Measurements from ENCODE around the gene RNF39. TPM values are rescaled to one million over a fixed set of nuclear protein-coding genes. Genes with fewer than 3 reads are reported as not detected.

The RNF39 gene
- total and polyA plus RNA-seq, 2 of the 13 experiments (the other 11 are each of a cell fraction or from before 2014, with no cell fraction given) = 0.13 to 1.8 TPM

GRCh38 chr6:30100585-30101443 lies 25.2 kb upstream of the RNF39 start (continued):
- TF ChIP-seq ATF7 (IDR thresholded peaks at IDR 0.05) = no peak
- TF ChIP-seq ATF7 (CRISPR knock-in tag; IDR thresholded peaks at IDR 0.05) = no peak
- TF ChIP-seq ZMYM4 (CRISPR knock-in tag; IDR thresholded peaks at IDR 0.05) = peak; percentile 80
- peak; percentile 73; the same call in 1 of the 2 replicates for TF ChIP-seq ZNF441 (CRISPR knock-in tag; IDR thresholded peaks at IDR 0.05; ENCODE audit: borderline replicate concordance)
- TF ChIP-seq ZNF777 (CRISPR knock-in tag; IDR thresholded peaks at IDR 0.05) = no peak
- no peak for TF ChIP-seq MED13 (CRISPR knock-in tag; IDR thresholded peaks at IDR 0.05)
- TF ChIP-seq, protein P1, sequence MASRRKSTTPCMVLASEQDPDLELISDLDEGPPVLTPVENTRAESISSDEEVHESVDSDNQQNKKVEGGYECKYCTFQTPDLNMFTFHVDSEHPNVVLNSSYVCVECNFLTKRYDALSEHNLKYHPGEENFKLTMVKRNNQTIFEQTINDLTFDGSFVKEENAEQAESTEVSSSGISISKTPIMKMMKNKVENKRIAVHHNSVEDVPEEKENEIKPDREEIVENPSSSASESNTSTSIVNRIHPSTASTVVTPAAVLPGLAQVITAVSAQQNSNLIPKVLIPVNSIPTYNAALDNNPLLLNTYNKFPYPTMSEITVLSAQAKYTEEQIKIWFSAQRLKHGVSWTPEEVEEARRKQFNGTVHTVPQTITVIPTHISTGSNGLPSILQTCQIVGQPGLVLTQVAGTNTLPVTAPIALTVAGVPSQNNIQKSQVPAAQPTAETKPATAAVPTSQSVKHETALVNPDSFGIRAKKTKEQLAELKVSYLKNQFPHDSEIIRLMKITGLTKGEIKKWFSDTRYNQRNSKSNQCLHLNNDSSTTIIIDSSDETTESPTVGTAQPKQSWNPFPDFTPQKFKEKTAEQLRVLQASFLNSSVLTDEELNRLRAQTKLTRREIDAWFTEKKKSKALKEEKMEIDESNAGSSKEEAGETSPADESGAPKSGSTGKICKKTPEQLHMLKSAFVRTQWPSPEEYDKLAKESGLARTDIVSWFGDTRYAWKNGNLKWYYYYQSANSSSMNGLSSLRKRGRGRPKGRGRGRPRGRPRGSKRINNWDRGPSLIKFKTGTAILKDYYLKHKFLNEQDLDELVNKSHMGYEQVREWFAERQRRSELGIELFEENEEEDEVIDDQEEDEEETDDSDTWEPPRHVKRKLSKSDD (CRISPR knock-in tag; IDR thresholded peaks at IDR 0.05; ENCODE audit: low read depth) = no peak
- TF ChIP-seq, protein P2, sequence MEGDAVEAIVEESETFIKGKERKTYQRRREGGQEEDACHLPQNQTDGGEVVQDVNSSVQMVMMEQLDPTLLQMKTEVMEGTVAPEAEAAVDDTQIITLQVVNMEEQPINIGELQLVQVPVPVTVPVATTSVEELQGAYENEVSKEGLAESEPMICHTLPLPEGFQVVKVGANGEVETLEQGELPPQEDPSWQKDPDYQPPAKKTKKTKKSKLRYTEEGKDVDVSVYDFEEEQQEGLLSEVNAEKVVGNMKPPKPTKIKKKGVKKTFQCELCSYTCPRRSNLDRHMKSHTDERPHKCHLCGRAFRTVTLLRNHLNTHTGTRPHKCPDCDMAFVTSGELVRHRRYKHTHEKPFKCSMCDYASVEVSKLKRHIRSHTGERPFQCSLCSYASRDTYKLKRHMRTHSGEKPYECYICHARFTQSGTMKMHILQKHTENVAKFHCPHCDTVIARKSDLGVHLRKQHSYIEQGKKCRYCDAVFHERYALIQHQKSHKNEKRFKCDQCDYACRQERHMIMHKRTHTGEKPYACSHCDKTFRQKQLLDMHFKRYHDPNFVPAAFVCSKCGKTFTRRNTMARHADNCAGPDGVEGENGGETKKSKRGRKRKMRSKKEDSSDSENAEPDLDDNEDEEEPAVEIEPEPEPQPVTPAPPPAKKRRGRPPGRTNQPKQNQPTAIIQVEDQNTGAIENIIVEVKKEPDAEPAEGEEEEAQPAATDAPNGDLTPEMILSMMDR (CRISPR knock-in tag; IDR thresholded peaks at IDR 0.05) = peak; percentile 51; the same call in 1 of the 2 replicates
- peak; percentile 91; the same call in 1 of the 2 replicates for TF ChIP-seq ZC3H13 (CRISPR knock-in tag; IDR thresholded peaks at IDR 0.05)
- TF ChIP-seq BRCA1 (CRISPR knock-in tag; IDR thresholded peaks at IDR 0.05) = 0 out of 2 replicates have a peak, but pooled peaks have one; percentile 40
- peak; percentile 85; the same call in 1 of the 2 replicates for TF ChIP-seq ZNF614 (CRISPR knock-in tag; IDR thresholded peaks at IDR 0.05; ENCODE audit: borderline replicate concordance)
- TF ChIP-seq, protein P3, sequence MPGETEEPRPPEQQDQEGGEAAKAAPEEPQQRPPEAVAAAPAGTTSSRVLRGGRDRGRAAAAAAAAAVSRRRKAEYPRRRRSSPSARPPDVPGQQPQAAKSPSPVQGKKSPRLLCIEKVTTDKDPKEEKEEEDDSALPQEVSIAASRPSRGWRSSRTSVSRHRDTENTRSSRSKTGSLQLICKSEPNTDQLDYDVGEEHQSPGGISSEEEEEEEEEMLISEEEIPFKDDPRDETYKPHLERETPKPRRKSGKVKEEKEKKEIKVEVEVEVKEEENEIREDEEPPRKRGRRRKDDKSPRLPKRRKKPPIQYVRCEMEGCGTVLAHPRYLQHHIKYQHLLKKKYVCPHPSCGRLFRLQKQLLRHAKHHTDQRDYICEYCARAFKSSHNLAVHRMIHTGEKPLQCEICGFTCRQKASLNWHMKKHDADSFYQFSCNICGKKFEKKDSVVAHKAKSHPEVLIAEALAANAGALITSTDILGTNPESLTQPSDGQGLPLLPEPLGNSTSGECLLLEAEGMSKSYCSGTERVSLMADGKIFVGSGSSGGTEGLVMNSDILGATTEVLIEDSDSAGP (CRISPR knock-in tag; IDR thresholded peaks at IDR 0.05; ENCODE audit: borderline replicate concordance) = peak; percentile 90
- TF ChIP-seq KIAA2018 (CRISPR knock-in tag; IDR thresholded peaks at IDR 0.05; ENCODE audit: borderline replicate concordance) = no peak

Data from HepG2 (cell line).